ENCODE measurements around the gene ITGA5.

- TF ChIP-seq CTCF (IDR thresholded peaks at IDR 0.05), result no peak
- TF ChIP-seq POLR2A (IDR thresholded peaks at IDR 0.05), result no peak
Measured at GRCh38 chr12:54381136-54381535, 37.9 kb downstream of the ITGA5 start.

Data from body of pancreas (tissue), 4 donors.